Measurements from ENCODE around the gene ZNF835.

The ZNF835 gene

GRCh38 chr19:56612737-56613136 lies 58.8 kb downstream of the ZNF835 start:
- ATAC-seq (ENCODE audit: insufficient read depth, low read depth) (no peak), DNase-seq (no peak)
- Histone ChIP-seq H3K4me1 (ENCODE audit: insufficient read depth, low read length) (no peaks in the 10 kb centered on the region), H4K20me1 (ENCODE audit: insufficient read depth, low read length) (peaks cover 2% of the 10 kb centered on the region; the same call in 1 of the 2 replicates), H3K4me2 (ENCODE audit: insufficient read depth, low read length) (no peak overlapping the region), H3K9me3 (ENCODE audit: insufficient read depth, low read length, severe bottlenecking) (peaks cover 8% of the 10 kb centered on the region), H3K9ac (ENCODE audit: low read depth, low read length) (no peak overlapping the region), H3K36me3 (ENCODE audit: insufficient read depth, low read length) (peaks cover 56% of the 10 kb centered on the region), H3K27ac (ENCODE audit: low read length) (no peak overlapping the region), H3K79me2 (ENCODE audit: insufficient read depth, low read length) (peaks cover 80% of the 10 kb centered on the region), H3K27me3 (ENCODE audit: insufficient read depth, low read length, poor library complexity) (no peaks in the 10 kb centered on the region), H3K4me3 (ENCODE audit: low read depth in 1 of 2, low read length in 2 of 2) (no peak overlapping the region), H2AFZ (ENCODE audit: low read depth, low read length) (no peak overlapping the region)
- no peak for TF ChIP-seq CTCF (IDR thresholded peaks at IDR 0.05; ENCODE audit: borderline replicate concordance, extremely low read depth, low read length, poor library complexity, severe bottlenecking)
- TF ChIP-seq EZH2 (IDR thresholded peaks at IDR 0.05; ENCODE audit: borderline replicate concordance, low read depth, low read length, severe bottlenecking), result no peak
